Measurements from ENCODE around the gene MFSD6. TPM values are rescaled to one million over a fixed set of nuclear protein-coding genes. Genes with fewer than 3 reads are reported as not detected.
"Not testable (repeated sequence)": the region's sequence is repeated elsewhere in the genome, so short reads cannot be mapped to it uniquely, and the experiment has no call there.

The MFSD6 gene
- total RNA-seq, 2 donors from 2014 or later, result 61.0 to 75.1 TPM

DNA sequence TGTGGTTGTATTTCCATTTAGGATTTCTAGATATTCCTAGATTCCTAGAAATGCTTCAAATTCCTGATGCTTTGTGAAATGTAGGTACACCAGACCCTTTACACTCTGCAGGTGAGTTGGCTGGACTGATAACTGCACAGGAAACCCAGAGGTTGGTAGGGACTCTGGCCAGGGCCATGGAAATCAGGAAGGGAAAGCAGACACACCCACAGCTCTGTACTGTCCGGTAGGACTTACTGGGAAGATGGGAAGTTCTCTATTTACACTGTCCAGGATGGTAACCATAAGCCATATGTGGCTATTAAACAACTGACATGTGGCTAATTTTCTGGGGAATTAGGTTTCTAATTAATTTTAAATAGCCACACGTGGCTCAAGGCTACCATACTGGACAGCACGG, 94.9 kb downstream of the MFSD6 start:
- Histone ChIP-seq H3K9me3 (no peaks in the 10 kb centered on the region), H3K4me1 (ENCODE audit: control insufficient read depth in 1 of 2, low read depth in 2 of 2) (no peaks in the 10 kb centered on the region), H3K36me3 (peaks cover 3% of the 10 kb centered on the region), H3K27me3 (replicated peaks; ENCODE audit: insufficient read depth) (no peaks in the 10 kb centered on the region), H3K27ac (no peak overlapping the region), H3K4me3 (no peak overlapping the region)
- ATAC-seq (ENCODE audit: insufficient number of reproducible peaks, low FRiP score, low read depth) (no peak), DNase-seq (ENCODE audit: low spot score) (no peak)
- TF ChIP-seq, protein P1, sequence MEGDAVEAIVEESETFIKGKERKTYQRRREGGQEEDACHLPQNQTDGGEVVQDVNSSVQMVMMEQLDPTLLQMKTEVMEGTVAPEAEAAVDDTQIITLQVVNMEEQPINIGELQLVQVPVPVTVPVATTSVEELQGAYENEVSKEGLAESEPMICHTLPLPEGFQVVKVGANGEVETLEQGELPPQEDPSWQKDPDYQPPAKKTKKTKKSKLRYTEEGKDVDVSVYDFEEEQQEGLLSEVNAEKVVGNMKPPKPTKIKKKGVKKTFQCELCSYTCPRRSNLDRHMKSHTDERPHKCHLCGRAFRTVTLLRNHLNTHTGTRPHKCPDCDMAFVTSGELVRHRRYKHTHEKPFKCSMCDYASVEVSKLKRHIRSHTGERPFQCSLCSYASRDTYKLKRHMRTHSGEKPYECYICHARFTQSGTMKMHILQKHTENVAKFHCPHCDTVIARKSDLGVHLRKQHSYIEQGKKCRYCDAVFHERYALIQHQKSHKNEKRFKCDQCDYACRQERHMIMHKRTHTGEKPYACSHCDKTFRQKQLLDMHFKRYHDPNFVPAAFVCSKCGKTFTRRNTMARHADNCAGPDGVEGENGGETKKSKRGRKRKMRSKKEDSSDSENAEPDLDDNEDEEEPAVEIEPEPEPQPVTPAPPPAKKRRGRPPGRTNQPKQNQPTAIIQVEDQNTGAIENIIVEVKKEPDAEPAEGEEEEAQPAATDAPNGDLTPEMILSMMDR (IDR thresholded peaks at IDR 0.05), result no peak

DNA sequence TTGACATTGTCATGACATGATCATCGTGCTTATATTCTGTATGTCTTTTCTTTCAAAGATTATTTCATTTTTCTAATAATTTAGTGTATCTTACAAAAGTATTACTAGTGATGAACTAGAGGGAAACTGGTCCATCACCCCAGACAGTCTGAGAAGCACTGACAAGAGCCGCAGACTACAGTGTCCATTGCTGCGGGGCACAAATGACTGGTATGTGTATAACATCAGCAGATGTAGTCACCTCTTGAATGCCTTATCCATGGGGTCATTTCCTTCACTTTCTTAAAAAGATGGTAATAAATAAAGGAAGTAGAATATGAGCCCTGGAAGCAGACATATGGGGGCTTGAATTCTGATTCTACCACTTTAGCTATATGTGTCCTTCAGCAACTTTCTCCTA, 96.8 kb downstream of the MFSD6 start:
- TF ChIP-seq, protein P1 (IDR thresholded peaks at IDR 0.05), result no peak

DNA sequence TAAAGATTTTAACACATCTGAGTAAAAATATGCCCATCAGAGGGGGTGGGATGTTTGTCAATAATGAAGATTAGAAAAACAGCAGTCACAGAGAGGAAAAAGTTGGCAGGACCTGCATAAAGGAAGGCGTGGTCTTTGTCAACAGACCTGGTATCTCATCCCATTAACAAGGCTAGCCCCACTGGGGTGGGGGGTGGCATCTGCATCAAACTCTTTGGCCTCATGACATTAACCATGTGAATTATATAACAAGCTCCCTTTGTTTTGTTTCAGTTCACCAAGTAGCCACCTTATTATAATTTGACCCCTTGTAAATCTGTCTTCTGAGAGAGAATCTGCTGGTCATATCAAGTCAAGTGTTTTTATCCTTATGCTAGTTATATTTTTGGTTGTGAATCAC, 97.5 kb downstream of the MFSD6 start:
- H3K36me3 ChIP-seq, result peaks cover 3% of the 10 kb centered on the region
- ATAC-seq (ENCODE audit: insufficient number of reproducible peaks, low FRiP score, low read depth), result no peak

More for the DNA sequence above, 96.8 kb downstream of the MFSD6 start:
- Histone ChIP-seq H3K36me3 (peaks cover 3% of the 10 kb centered on the region), H3K4me3 (no peak overlapping the region), H3K4me1 (ENCODE audit: control insufficient read depth in 1 of 2, low read depth in 2 of 2) (no peaks in the 10 kb centered on the region), H3K27me3 (replicated peaks; ENCODE audit: insufficient read depth) (no peaks in the 10 kb centered on the region), H3K9me3 (no peaks in the 10 kb centered on the region), H3K27ac (no peak overlapping the region)
- no peak for ATAC-seq (ENCODE audit: insufficient number of reproducible peaks, low FRiP score, low read depth)
- DNase-seq (ENCODE audit: low spot score), result no peak

GRCh38 chr2:190506666-190507065, 98.5 kb downstream of the MFSD6 start:
- Histone ChIP-seq H3K27ac (no peak overlapping the region), H3K9me3 (no peaks in the 10 kb centered on the region), H3K36me3 (peaks cover 3% of the 10 kb centered on the region), H3K27me3 (replicated peaks; ENCODE audit: insufficient read depth) (no peaks in the 10 kb centered on the region), H3K4me1 (ENCODE audit: control insufficient read depth in 1 of 2, low read depth in 2 of 2) (no peaks in the 10 kb centered on the region), H3K4me3 (no peak overlapping the region)
- TF ChIP-seq, protein P1 (IDR thresholded peaks at IDR 0.05), result no peak
- DNase-seq (ENCODE audit: low spot score) (no peak), ATAC-seq (ENCODE audit: insufficient number of reproducible peaks, low FRiP score, low read depth) (no peak)

More for the DNA sequence above, 97.5 kb downstream of the MFSD6 start:
- Histone ChIP-seq H3K27ac (no peak overlapping the region), H3K9me3 (no peaks in the 10 kb centered on the region), H3K4me1 (ENCODE audit: control insufficient read depth in 1 of 2, low read depth in 2 of 2) (no peaks in the 10 kb centered on the region), H3K4me3 (no peak overlapping the region), H3K27me3 (replicated peaks; ENCODE audit: insufficient read depth) (no peaks in the 10 kb centered on the region)
- DNase-seq (ENCODE audit: low spot score), result no peak
- TF ChIP-seq, protein P1 (IDR thresholded peaks at IDR 0.05), result no peak

DNA sequence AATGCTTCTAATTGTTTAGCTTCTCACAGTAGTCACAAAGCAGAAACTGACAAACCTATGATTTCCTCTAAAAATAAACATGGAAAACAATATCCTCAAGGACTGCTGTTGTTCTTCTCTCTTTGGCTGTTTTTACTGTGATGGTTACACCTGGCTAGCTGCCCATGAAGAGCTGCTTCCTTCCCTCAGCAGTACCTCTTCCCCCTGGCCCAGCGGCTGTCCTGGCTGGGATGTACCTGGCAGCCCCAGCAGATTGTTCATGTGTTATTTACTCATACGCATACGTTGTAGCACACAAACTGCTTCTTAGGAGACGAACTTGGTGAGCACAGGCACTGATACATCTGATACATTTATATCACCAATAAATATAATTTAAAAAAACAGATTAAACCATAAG, 99.0 kb downstream of the MFSD6 start:
- TF ChIP-seq, protein P1 (IDR thresholded peaks at IDR 0.05), result no peak
- Histone ChIP-seq H3K36me3 (peaks cover 3% of the 10 kb centered on the region), H3K27me3 (replicated peaks; ENCODE audit: insufficient read depth) (no peaks in the 10 kb centered on the region), H3K4me3 (no peak overlapping the region), H3K27ac (no peak overlapping the region), H3K4me1 (ENCODE audit: control insufficient read depth in 1 of 2, low read depth in 2 of 2) (no peaks in the 10 kb centered on the region), H3K9me3 (no peaks in the 10 kb centered on the region)
- no peak for ATAC-seq (ENCODE audit: insufficient number of reproducible peaks, low FRiP score, low read depth)
- DNase-seq (ENCODE audit: low spot score), result no peak

DNA sequence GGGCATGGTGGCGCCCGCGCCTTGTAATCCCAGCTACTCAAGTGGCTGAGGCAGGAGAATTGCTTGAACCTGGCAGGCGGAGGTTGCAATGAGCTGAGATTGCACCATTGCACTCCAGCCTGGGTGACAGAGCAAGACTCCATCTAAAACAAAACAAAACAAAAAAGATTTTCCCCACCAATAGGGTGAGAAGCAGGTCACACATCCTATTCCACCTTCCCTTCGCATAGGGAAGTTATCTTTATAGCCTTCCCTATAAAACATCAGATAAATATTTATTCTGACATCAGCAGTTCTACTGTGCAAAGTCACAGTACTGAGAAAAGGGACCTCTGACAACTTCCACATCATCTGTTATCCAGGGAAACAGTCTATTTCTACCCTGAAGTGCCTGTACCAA, 101.7 kb downstream of the MFSD6 start:
- not testable (repeated sequence) for H3K4me1 ChIP-seq (ENCODE audit: control insufficient read depth in 1 of 2, low read depth in 2 of 2); ATAC-seq (ENCODE audit: insufficient number of reproducible peaks, low FRiP score, low read depth); H3K27me3 ChIP-seq (replicated peaks; ENCODE audit: insufficient read depth); H3K9me3 ChIP-seq; H3K36me3 ChIP-seq; H3K27ac ChIP-seq; H3K4me3 ChIP-seq; DNase-seq (ENCODE audit: low spot score)

All from thoracic aorta (tissue), 2 donors.